Suppressor macrophage (primary cell): ENCODE data around the gene HNRNPC.
A peak's percentile ranks its signal among the peaks of the same experiment; 100 is the strongest.
"Not testable (repeated sequence)": the region's sequence is repeated elsewhere in the genome, so short reads cannot be mapped to it uniquely, and the experiment has no call there.

Experiments
- DNase-seq, 4 experiments: peaks; one replicate each; pipeline ENCODE4 v3.0.0-alpha.2; 2020 to 2022
- total RNA-seq, 17 experiments: gene quantifications; one replicate each; lab custom pipeline; 2026; ENCODE audit warnings: mixed read lengths in 6 of 17, inconsistent platforms in 3 of 17; lab: John Stamatoyannopoulos, UW

Gene HNRNPC
- 324 to 642 (median 413) reads per million in 17 experiments for total RNA-seq

DNA sequence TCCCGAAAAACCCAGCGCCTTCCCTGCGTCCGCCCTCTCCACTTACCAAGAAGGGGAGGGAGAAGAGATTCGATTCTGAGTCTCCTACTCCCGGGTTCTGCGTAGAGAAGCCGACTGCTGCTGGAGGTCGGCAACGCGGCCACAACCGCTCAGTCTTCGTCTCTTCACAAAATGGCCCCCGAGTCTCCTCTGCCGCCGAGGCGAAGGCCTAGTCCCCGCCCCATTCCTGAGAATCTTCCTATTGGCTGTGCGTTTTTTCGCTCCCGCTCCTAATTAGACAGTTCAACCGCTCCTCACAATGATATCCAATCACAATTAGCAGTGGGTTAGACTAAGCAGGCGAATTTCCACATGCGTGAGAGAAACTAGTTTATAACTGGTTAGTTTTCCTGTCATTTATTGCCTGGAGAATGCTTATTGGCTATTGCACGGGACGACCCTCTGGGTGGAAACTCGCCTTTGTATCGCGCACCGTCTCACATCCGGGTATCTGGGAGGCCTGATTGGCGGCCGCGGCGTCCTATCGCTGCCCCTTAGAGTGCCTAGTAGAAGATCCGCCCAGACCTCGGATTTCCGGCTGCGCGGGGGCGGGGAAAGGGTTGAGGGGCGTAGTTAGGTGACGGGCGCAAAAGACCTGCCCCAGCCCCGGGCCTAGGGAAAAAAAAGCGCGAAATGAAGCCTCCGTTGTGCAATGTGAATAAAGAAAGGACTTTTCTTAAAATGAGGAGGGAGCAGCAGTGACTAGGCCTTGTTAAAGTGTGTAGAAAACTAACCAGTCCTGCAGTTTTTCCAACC is at the start of gene HNRNPC:
HNRNPC (minus strand) TSS at position 191 of the 795 bp plus-strand sequence. CDS start 35,249 bp downstream, outside the sequence.
- peak; percentile 99 to 100 (median 100) for DNase-seq

DNA sequence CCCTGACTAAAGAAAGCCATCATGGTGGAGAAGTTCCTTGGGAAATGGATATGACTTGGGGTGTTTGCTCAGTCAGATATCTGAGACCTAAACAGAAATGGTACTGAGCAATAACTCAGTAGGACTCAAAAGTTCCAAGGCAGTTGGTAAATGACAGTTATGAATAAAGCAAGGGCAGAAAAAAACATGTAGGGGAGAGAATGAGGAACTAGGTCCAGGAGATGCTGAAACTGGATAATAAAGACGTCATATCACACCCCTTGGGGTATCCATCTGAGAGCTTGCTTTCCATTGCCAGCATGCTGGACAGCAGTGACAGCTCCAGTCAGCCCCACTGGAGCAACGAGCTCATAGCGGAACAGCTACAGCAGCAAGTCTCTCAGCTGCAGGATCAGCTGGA is 48.2 kb upstream of the HNRNPC start:
- DNase-seq = peak; percentile 56 to 85 (median 68)

DNA sequence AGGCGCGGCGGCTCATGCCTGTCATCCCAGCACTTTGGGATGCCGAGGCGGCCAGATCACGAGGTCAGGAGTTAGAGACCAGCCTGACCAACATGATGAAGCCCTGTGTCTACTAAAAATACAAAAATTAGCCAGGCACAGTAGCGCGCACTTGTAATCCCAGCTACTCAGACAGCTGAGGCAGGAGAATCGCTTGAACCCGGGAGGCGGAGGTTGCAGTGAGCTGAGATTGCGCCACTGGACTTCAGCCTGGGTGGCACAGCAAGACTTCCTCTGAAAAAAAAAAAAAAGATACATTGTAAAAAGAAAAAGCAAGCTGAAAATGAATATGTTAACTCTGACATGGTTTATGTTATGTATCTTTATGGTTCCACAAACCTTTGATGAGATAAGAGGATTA is 44.3 kb upstream of the HNRNPC start:
- peak in 2 of 4 experiments; percentile 35 to 44 for DNase-seq

DNA sequence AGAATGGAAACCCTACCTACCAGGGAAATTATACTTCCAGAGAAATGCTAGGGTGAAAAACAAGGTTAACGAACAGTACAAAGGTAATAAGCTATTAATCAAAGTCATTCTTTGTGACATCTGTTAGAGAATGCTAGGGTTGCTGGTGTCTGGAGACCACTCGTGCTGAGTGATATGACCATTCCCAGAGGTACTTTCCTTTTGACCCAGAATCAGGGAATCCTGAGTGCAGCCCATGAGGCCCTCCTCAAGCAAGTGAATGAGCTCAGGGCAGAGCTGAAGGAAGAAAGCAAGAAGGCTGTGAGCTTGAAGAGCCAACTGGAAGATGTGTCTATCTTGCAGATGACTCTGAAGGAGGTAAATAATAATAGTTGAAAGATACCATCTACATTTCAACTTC is 42.4 kb upstream of the HNRNPC start:
- DNase-seq = no peak

DNA sequence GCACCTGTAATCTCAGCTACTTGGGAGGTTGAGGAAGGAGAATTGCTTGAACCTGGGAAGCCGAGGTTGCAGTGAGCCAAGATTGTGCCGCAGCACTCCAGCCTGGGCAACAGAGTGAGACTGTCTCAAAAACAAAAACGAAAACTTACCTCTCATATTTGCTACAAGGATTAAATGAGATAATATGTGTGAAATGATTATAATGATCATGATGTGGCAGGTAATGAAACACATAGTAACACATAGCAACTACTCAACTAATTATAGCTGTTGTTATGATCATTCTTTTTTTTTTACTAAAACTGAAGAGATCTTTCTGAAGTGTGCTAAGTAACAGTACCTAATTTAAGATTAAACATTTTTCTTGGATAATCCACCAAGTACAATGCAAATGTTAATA is 40.7 kb upstream of the HNRNPC start:
- DNase-seq = no peak

DNA sequence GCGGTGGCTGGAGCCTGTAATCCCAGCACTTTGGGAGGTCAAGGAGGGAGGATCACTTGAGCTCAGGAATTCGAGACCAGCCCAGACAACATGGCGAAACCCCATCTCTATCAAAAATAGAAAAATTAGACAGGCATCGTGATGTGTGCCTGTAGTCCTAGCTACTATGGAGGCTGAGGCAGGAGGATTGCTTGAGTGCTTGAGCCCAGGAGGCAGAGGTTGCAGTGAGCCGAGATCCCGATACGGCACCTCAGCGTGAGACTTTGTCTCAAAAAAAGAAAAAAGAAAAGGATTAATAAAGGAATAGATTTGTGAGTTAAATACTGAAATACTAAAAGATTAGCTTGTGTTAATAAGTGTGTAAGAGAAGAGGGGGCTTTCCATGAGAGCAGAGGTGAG is 40.0 kb upstream of the HNRNPC start:
- DNase-seq = no peak

DNA sequence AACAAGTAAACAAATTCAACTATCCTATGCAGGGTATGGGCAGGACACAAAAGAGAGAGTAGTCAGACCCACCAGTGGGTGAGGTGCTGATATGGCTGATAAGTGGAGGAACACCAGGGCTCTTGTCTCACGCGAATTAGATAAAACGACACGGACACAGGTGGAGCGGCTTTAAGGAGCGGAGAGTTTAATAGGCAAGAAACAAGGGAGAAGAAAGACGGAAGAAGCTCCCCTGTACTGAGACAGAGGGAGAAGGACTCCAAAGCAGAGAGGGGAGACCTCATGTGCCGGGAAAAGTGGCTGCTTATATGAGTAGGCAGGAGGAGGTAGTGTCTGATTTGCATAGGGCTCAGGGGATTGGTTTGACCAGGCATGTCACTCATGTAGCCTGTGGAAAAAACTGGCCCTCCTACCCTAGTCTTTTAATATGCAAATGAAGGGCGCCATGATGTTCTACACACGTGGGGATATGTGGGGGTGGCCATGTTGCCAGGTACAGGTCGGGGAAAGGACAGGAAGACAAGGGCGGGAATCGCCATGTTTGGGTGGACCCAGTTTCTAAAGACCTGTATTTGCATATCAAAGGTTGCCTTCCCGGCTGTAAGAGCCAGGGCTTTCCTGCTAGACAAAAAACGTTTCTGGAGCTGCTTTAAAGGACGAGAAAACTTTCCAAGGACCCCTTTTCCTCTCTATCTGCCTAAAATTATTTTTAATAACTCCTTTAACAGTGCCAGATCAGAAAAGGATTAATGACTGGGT is 39.4 kb upstream of the HNRNPC start:
- peak; percentile 63 to 79 (median 76) for DNase-seq

DNA sequence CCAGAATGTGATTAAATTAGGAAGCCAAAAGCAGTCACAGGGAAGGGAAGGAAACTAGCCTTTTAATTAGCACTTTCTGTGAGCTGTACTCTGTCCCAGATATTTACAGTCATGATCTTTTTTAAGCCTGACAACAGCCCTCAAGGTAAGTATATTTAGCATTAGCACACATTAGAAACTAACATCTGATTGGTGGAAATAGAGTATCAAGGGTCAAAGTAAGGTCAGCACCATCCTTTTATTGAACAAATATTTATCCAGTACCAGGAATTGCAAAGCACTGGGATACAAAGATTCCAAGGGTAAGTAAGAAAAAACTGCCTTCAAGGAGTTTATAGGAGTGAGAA is 38.9 kb upstream of the HNRNPC start:
- no peak for DNase-seq

DNA sequence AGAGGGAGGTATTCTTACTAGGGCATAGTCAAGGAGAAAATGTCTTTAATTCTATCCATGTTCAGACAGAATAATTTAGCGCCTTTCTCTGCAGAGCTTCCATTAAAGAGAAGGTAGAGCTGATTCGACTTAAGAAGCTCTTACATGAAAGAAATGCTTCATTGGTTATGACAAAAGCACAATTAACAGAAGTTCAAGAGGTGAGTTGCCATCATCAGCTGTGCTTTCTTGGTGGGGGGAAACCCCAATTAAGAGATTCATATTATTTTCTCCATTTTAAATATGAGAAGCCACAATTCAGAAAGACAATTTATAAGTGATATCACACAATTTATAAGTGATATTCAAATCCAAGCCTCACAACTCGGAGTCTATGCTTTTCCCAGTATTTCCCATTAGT is 38.4 kb upstream of the HNRNPC start:
- DNase-seq = no peak

DNA sequence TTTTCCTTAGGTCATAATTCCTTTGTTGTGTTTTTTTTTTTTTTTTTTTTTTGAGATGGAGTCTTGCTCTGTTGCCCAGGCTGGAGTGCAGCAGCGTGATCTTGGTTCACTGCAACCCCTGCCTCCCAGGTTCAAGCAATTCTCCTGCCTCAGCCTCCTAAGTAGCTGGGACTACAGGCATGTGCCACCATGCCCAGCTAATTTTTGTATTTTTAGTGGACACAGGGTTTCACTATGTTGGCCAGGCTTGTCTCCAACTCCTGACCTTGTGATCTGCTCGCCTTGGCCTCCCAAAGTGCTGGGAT is 33.5 kb upstream of the HNRNPC start:
- not testable (repeated sequence) for DNase-seq

DNA sequence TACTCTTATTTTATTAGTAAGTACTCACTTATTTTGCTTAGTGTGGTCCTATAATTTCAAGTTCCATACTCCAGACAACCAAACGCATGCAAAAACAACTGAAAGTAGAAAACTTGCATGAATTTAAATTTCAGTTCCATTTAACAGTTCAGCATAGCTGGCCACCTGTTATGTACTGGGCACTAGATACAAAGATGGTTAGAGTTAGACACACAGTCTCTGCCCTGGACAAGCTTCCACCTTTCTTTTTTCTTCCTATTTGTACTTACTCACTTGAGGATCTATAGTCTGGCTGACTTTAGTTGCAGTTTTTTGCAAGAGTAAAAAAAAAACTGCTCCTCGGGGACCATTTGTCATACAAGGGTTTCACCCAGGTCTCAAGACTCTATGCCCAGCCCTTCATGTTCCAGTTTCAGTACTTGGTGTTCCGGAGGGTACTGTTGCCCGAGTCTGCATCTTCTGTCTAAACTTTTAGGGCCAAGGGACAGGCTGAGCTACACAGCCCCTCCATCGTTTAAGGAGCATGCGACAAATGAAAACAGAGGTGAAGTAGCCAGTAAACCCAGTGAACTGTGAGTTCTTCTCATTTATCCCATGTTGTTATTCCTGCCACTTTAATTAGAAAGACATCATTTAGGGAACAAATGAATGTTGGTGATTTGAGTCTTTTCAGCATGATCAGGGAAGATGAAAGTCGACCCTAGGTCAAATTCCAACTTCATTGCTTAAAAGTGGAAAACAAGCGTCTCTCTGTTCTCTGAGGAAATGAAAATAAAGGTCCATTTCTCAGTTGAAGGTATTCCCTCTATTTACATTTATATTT is 33.0 kb upstream of the HNRNPC start:
- no peak for DNase-seq

DNA sequence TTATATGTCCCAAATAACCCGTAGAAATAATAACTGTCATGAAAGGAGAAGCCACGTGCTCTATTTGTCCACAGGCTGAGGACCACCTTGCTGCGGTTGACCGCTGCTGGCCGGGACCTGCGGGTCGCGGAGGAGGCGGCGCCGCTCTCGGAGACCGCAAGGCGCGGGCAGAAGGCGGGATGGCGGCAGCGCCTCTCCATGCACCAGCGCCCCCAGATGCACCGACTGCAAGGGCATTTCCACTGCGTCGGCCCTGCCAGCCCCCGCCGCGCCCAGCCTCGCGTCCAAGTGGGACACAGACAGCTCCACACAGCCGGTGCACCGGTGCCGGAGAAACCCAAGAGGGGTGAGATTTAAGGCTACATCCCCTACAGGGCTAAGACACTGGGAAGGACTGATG is 31.6 kb upstream of the HNRNPC start:
- DNase-seq = peak in 3 of 4 experiments; percentile 15 to 55 (median 29)

DNA sequence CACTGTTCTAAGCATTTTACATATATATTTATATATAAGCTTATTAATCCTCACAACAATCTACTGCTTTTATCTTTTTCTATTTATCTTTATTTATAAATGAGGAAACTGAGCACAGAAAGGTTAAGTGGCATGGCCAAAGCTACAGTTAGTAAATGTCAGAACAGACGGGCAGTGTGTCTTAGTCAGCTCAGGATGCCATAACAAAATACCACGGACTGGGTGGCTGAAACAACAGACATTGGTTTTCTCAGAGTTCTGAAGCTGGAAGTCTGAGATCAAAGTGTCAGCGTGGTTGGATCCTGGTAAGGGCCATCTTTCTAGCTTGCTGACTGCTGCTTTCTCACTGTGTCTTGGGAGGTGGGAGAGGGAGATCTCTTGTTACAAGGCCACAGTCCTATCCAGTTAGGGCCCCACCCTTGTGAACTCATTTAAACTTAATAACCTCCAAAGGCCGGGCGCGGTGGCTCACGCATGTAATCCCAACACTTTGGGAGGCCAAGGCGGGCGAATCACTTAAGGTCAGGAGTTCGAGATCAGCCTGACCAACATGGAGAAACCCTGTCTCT is 30.4 kb upstream of the HNRNPC start:
- DNase-seq = no peak

DNA sequence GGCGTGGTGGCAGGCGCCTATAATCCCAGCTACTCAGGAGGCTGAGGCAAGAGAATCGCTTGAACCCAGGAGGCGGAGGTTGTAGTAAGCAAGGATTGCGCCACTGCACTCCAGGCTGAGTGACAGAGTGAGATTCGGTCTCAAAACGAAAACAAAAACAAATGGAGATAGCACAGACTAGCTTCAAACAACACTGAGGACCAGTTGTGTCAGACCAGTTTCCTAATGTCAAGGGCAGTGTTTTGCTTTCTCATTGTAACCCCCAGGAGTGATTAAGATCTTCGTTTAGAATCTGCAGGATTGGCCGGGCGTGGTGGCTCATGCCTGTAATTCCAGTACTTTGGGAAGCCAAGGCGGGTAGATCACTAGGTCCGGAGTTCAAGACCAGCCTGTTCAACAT is 29.1 kb upstream of the HNRNPC start:
- DNase-seq = no peak

DNA sequence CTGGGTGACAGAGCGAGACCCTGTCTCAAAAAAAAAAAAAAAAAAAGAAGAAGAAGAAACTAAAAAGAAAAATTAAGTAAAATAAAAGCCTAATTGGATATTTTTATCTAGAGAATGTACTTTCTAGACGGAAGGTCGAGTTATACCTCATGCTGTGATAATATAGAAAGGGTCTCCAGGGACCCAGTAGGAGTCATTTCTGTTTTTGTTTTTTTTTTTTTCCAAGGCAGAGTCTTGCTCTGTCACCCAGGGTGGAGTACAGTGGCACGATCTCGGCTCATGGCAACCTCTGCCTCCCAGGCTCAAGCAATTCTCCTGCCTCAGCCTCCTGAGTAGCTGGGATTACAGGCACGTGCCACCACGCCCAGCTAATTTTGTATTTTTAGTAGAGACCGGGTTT is 24.8 kb upstream of the HNRNPC start:
- not testable (repeated sequence) for DNase-seq

DNA sequence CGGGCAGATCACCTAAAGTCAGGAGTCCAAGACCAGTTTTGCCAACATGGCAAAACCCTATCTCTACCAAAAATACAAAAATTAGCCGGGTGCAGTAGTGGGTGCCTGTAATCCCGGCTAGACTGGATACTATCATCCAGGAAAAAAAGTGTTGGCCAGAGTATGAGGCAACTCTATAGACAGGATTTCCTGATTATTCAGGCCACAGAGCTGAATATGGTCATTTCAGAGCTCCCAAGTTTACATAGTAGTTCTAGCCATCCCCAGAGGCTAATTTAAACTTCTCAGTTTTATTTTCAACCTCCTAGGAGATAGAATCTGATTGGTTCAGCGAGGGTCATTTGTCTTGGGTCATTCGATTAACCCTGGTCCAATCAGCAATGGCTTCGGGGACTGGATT is 17.9 kb upstream of the HNRNPC start:
- no peak for DNase-seq

DNA sequence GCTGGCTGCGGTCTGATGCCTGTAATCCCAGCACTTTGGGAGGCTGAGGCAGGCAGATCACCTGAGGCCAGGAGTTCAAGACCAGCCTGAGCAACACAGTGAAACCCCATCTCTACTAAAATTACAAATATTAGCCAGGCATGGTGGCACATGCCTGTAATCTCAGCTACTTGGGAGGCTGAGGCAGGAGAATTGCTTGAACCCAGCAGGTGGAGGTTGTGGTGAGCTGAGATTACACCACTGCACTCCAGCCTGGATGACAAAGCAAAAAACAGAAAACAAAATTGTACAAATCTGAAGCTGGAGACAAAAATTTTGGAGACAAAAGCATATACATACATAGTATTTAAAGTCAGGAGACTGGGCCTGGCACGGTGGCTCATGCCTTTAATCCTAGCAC is 17.3 kb upstream of the HNRNPC start:
- not testable (repeated sequence) for DNase-seq

DNA sequence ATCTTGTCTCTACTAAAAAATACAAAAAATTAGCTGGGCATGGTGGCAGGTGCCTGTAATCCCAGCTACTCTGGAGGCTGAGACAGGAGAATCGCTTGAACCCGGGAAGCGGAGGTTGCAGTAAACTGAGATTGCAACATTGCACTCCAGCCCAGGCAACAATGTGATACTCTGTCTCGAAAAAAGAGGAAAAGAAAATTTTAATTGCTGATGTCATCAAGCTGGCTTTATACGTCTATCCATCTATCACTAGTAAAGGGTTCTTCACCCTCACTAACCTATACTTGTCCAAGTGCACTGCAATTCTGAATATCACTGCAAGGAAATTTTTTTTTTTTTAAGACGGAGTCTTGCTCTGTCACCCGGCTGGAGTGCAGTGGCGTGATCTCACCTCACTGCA is 12.7 kb upstream of the HNRNPC start:
- peak in 3 of 4 experiments; percentile 20 to 58 (median 49) for DNase-seq

DNA sequence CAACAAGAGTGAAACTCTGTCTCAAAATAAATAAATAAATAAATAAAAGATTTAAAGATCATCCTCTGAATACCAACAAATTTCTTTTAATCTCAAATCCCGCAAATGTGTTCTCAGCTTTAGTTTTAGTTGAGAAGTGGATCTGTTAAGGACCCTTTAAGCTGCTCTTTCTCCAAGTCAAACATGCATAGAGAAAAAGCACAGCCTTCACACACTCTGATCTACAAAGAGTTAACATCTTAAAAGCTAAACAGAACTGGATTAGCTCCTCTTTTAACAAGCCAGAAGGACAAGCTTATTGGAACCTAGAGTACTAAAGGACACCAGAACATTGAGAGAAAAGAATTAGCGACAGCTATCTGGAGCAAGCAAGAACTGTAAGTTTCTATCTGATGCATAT is 10.5 kb upstream of the HNRNPC start, which contains the start of gene RPGRIP1:
RPGRIP1 (plus strand) TSS at position 301 of the 400 bp plus-strand sequence. CDS start 7,894 bp downstream, outside the sequence.
- DNase-seq = no peak

DNA sequence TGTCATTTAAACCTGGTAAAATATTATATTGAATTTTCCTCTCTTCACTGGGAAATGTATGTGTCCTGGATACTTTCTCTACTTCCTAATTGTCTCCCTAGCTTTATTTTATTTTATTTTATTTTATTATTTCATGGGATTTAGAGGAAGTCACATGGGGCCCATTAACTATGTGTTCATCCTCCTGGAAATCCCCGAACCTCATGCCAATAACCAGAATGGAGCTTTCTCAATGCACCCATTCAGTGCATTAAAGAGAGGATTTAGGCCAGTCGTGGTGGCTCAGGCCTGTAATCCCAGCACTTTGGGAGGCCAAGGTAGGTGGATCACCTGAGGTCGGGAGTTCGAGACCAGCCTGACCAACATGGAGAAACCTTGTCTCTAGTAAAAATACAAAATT is 9.4 kb upstream of the HNRNPC start:
- DNase-seq = peak in 3 of 4 experiments; percentile 41 to 48 (median 46)

DNA sequence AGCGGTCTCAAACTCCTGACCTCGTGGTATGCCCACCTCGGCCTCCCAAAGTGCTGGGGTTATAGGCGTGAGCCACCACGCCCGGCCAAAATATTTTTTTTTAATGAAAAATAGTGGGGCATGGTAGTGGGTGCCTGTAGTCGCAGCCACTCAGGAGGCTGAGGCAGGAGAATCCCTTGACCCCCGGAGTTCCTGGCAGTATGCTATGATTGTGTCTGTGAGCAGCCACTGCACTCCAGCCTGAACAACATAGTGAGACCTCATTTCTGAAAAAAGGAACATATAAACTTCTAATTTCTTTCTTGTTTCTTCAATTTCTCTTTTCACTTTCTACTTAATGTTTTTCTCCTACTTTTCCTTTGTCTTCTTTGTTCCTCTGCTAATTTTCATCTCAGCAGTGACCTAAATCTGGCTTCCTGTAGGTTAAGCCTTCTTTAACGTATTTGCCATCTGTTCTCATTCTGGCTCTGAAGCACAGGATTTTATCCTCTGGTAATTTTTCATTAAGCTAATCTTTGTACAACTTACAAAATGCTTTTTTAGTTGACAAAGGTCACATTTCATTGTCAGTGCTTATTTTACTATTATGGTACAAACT is 6.1 kb upstream of the HNRNPC start:
- no peak for DNase-seq

DNA sequence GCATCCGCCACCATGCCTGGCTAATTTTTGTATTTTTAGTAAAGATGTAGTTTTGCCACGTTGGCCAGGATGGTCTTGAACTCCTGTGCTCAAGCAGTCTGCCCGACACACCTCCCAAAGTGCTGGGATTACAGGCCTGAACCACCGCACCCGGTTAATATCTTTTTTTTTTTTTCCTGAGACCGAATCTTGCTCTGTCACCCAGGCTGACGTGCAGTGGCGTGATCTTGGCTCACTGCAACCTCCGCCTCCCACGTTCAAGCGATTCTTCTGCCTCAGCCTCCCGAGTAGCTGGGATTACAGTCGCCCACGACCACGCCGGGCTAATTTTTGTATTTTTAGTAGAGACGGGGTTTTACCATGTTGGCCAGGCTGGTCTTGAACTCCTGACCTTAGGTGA is 3.4 kb upstream of the HNRNPC start:
- not testable (repeated sequence) for DNase-seq
